GM13976 (cell line): Measurements from ENCODE around the gene GRK1.
"Not testable (repeated sequence)": the region's sequence is repeated elsewhere in the genome, so short reads cannot be mapped to it uniquely, and the experiment has no call there.

Experiments
- DNase-seq: peaks from one replicate; pipeline ENCODE4 v3.0.0; 2012; ENCODE audit warnings: low spot score
- CTCF ChIP-seq: IDR thresholded peaks from 2 replicates; pipeline ENCODE4 v1.5.1; 2012; ENCODE audit warnings: borderline replicate concordance, mild to moderate bottlenecking; ENCODE audit not compliant: insufficient read depth; ENCODE audit errors: extremely low read depth, missing control alignments, control extremely low read depth
- in situ Hi-C: fragments of 300-500 bp; cut with MboI; formaldehyde crosslinking; loops from one replicate; pipeline ENCODE4 v1.12.0; 2022; ENCODE audit warnings: low sequenced_read_pairs, mixed read lengths, inconsistent platforms; ENCODE audit not compliant: unreplicated experiment

GRK1 gene

GRCh38 chr13:113749507-113749906 is 82.5 kb downstream of the GRK1 start:
- TF ChIP-seq CTCF = no peak
- in situ Hi-C loops = no loop called here
- no peak for DNase-seq

- in situ Hi-C loops = no loop called here
- TF ChIP-seq CTCF = no peak
- DNase-seq = no peak
Observed at GRCh38 chr13:113749967-113750366, 82.9 kb downstream of the GRK1 start.

- in situ Hi-C loops = no loop called here
- no peak for DNase-seq
- TF ChIP-seq CTCF = no peak
Observed at GRCh38 chr13:113750554-113751399, 83.8 kb downstream of the GRK1 start.

- in situ Hi-C loops = no loop called here
- no peak for TF ChIP-seq CTCF
- DNase-seq = no peak
Observed at GRCh38 chr13:113751491-113751890, 84.5 kb downstream of the GRK1 start.

GRCh38 chr13:113752211-113752986 is 85.4 kb downstream of the GRK1 start:
- in situ Hi-C loops, DNase-seq: not testable (repeated sequence)

- in situ Hi-C loops = no loop called here
- DNase-seq = no peak
- no peak for TF ChIP-seq CTCF
Observed at GRCh38 chr13:113753171-113753570, 86.2 kb downstream of the GRK1 start.

- TF ChIP-seq CTCF = no peak
- no peak for DNase-seq
- in situ Hi-C loops = no loop called here
Observed at GRCh38 chr13:113754242-113754641, 87.2 kb downstream of the GRK1 start.
